Dendritic cell treated with granulocyte-macrophage colony-stimulating factor and Interleukin-4, amounts not matched to agents 40 ng/mL and 50 ng/mL, for 4 days (primary cell): ENCODE measurements around the gene PDE4C.
"Not testable (repeated sequence)": the region's sequence is repeated elsewhere in the genome, so short reads cannot be mapped to it uniquely, and the experiment has no call there.

Experiments
- H3K27ac Mint-ChIP-seq: one replicate; pipeline ENCODE4 v1.8.0; 2022; ENCODE audit warnings: mild to moderate bottlenecking, mixed read lengths
- H3K27me3 Mint-ChIP-seq: one replicate; pipeline ENCODE4 v1.8.0; 2022; ENCODE audit warnings: mild to moderate bottlenecking, mixed read lengths
- H3K36me3 Mint-ChIP-seq: one replicate; pipeline ENCODE4 v1.8.0; 2022; ENCODE audit warnings: low read depth, mixed read lengths
- H3K4me1 Mint-ChIP-seq: one replicate; pipeline ENCODE4 v1.8.0; 2022; ENCODE audit warnings: low read depth, mixed read lengths
- H3K4me3 Mint-ChIP-seq: one replicate; pipeline ENCODE4 v1.8.0; 2022; ENCODE audit warnings: mild to moderate bottlenecking, moderate library complexity, mixed read lengths
- H3K9me3 Mint-ChIP-seq: one replicate; pipeline ENCODE4 v1.8.0; 2022; ENCODE audit warnings: mixed read lengths
- intact Hi-C: fragments of 100-400 bp; cut with micrococcal nuclease; formaldehyde crosslinking; loops from one replicate; pipeline ENCODE4 v1.15.0; 2022

The PDE4C gene

GRCh38 chr19:18223860-18224524, 2.2 kb downstream of the PDE4C start:
- peaks cover 28% of the 10 kb centered on the region for H3K4me1 Mint-ChIP-seq
- H3K4me3 Mint-ChIP-seq = peak overlapping the region; percentile 77
- intact Hi-C loops = no loop called here
- H3K27ac Mint-ChIP-seq = peak overlapping the region; percentile 79
- peaks cover 69% of the 10 kb centered on the region for H3K27me3 Mint-ChIP-seq
- no peaks in the 10 kb centered on the region for H3K36me3 Mint-ChIP-seq
- no peaks in the 10 kb centered on the region for H3K9me3 Mint-ChIP-seq

GRCh38 chr19:18221815-18222725, 4.2 kb downstream of the PDE4C start:
- peaks cover 65% of the 10 kb centered on the region for H3K27me3 Mint-ChIP-seq

GRCh38 chr19:18220632-18221275, 5.5 kb downstream of the PDE4C start:
- H3K4me1 Mint-ChIP-seq = peaks cover 21% of the 10 kb centered on the region
- H3K36me3 Mint-ChIP-seq = no peaks in the 10 kb centered on the region
- H3K4me3 Mint-ChIP-seq = no peak overlapping the region
- no peak overlapping the region for H3K27ac Mint-ChIP-seq
- intact Hi-C loops = no loop called here
- H3K9me3 Mint-ChIP-seq = no peaks in the 10 kb centered on the region
- peaks cover 52% of the 10 kb centered on the region for H3K27me3 Mint-ChIP-seq

More at GRCh38 chr19:18221815-18222725, 4.2 kb downstream of the PDE4C start:
- no peak overlapping the region for H3K27ac Mint-ChIP-seq
- intact Hi-C loops = no loop called here
- no peaks in the 10 kb centered on the region for H3K9me3 Mint-ChIP-seq
- no peaks in the 10 kb centered on the region for H3K36me3 Mint-ChIP-seq
- H3K4me3 Mint-ChIP-seq = no peak overlapping the region
- H3K4me1 Mint-ChIP-seq = peaks cover 24% of the 10 kb centered on the region

DNA sequence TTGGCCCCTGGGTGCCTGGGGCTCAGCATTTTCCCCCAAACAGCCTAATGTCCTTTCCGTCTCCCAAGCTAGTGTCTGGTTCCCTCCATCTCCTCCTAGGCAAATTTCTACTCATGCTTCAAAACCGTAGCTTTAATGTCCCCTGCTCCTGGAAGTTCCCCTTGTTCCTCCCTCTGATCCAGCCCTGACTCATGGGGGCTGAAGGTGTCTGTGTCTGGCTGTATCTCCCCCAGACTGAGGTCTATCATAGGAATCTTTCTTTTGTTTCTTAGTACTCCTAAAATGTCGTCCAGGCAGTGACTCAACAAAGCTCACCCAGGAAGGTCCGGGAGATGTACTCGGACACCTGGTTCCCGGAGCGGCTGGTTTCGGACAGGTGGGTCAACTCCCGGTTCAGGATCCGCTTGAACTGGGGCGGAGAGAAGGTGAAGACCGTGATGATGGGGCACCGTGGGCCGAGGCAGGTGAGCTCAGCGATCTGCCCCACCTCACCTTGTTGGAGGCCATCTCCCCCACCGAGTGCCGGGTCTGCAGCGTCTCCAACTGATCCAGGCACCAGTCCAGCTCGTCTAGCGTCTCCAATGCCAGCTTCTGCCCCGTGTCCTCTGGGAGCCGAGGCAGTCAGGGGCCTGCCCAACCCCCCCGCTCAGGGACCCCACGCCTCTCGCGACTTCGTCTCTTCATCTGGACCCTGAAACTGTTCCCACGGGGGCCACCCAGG, 6.2 kb downstream of the PDE4C start:
- Mint-ChIP-seq H3K36me3 (no peaks in the 10 kb centered on the region), H3K4me1 (peaks cover 17% of the 10 kb centered on the region), H3K9me3 (no peaks in the 10 kb centered on the region), H3K4me3 (no peak overlapping the region), H3K27ac (no peak overlapping the region), H3K27me3 (peaks cover 48% of the 10 kb centered on the region)
- intact Hi-C loops = no loop called here

DNA sequence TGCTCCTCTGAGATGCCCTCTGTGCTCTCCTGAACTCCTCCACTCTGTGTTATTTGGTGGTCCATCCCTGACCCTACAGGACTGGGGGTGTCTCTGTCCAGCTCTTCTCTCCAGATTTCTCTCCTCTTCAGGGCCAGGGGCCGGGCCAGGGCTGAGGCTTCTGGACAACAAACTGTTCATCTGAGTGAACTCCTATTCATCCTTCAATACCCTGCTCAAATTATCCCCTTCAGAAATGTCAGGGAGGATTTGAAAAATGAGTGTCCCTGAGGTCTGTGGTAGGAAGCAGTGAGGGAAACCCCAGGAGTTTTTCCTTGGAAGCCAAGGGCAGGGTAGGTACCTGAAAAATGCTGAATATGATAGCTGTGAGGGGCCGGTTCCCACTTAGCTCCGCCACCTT, 7.6 kb downstream of the PDE4C start:
- H3K27me3 Mint-ChIP-seq = peaks cover 48% of the 10 kb centered on the region
- no peak overlapping the region for H3K27ac Mint-ChIP-seq
- peaks cover 12% of the 10 kb centered on the region for H3K4me1 Mint-ChIP-seq
- no peak overlapping the region for H3K4me3 Mint-ChIP-seq
- no peaks in the 10 kb centered on the region for H3K36me3 Mint-ChIP-seq
- no peaks in the 10 kb centered on the region for H3K9me3 Mint-ChIP-seq
- intact Hi-C loops = no loop called here

DNA sequence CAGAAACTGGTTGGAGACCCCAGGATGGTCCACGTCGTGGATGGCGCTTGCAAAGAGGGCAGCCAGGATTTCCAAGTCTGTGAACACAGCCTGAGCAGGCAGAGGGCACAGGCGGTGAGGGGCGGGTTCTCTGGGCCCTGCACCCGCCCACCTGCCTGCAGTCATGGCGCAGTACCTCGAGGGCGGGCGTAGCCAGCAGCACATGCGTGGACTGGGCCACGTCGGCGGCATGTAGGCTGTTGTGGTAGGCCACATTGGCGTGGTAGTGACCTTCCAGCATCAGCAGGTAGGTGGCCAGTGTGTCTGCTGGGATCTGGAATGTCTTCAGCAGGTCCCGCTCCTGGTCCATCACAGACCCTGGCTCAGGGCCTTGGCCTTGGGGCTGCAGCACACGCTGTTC, 8.1 kb downstream of the PDE4C start:
- intact Hi-C loops = no loop called here

GRCh38 chr19:18216789-18217188, 9.4 kb downstream of the PDE4C start:
- H3K27me3 Mint-ChIP-seq = peaks cover 41% of the 10 kb centered on the region
- no peaks in the 10 kb centered on the region for H3K9me3 Mint-ChIP-seq
- peaks cover 12% of the 10 kb centered on the region for H3K4me1 Mint-ChIP-seq
- no peaks in the 10 kb centered on the region for H3K36me3 Mint-ChIP-seq
- H3K4me3 Mint-ChIP-seq = no peak overlapping the region
- H3K27ac Mint-ChIP-seq = no peak overlapping the region
- intact Hi-C loops = no loop called here

More for the DNA sequence above, 8.1 kb downstream of the PDE4C start:
- Mint-ChIP-seq H3K36me3 (no peaks in the 10 kb centered on the region), H3K27me3 (peaks cover 49% of the 10 kb centered on the region), H3K9me3 (no peaks in the 10 kb centered on the region), H3K4me3 (no peak overlapping the region), H3K27ac (no peak overlapping the region), H3K4me1 (peaks cover 12% of the 10 kb centered on the region)

GRCh38 chr19:18214779-18215433, 11.3 kb downstream of the PDE4C start:
- H3K4me1 Mint-ChIP-seq = peaks cover 12% of the 10 kb centered on the region
- no peaks in the 10 kb centered on the region for H3K36me3 Mint-ChIP-seq
- H3K9me3 Mint-ChIP-seq = no peaks in the 10 kb centered on the region
- peak overlapping the region; percentile 33 for H3K27ac Mint-ChIP-seq
- intact Hi-C loops = no loop called here
- H3K27me3 Mint-ChIP-seq = peaks cover 42% of the 10 kb centered on the region
- no peak overlapping the region for H3K4me3 Mint-ChIP-seq

GRCh38 chr19:18211683-18212082, 14.6 kb downstream of the PDE4C start:
- intact Hi-C loops = no loop called here
- Mint-ChIP-seq H3K4me3 (no peak overlapping the region), H3K27ac (no peak overlapping the region), H3K9me3 (no peaks in the 10 kb centered on the region), H3K36me3 (no peaks in the 10 kb centered on the region), H3K27me3 (peaks cover 48% of the 10 kb centered on the region), H3K4me1 (peaks cover 12% of the 10 kb centered on the region)

DNA sequence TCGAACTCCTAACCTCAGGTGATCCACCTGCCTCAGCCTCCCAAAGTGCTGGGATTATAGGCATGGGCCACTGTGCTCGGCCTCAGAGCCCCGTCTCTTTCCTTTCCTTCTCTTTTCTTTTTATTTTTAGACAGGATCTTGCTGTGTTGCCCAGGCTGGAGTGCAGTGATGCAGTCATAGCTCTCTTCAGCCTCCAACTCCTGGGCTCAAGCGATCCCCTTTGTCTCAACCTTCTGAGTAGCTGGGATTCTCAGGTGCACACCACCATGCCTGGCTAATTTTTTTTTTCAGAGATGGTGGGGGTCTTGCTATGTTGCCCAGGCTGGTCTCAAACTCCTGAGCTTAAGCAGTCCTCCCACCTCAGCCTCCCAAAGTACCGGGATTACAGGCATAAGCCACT, 16.3 kb downstream of the PDE4C start:
- intact Hi-C loops = loop anchor here (10.0 kb wide), 1 partner anchor 115 kb away; the partner anchor contains the start of gene LSM4
- H3K4me3 Mint-ChIP-seq, H3K36me3 Mint-ChIP-seq, H3K27ac Mint-ChIP-seq, H3K9me3 Mint-ChIP-seq: not testable (repeated sequence)
- Mint-ChIP-seq H3K27me3 (peaks cover 45% of the 10 kb centered on the region), H3K4me1 (peaks cover 12% of the 10 kb centered on the region)

- peaks cover 7% of the 10 kb centered on the region for H3K36me3 Mint-ChIP-seq
- peaks cover 40% of the 10 kb centered on the region for H3K27me3 Mint-ChIP-seq
- H3K9me3 Mint-ChIP-seq = no peaks in the 10 kb centered on the region
- intact Hi-C loops = loop anchor here (1.0 to 10.0 kb wide), 2 partner anchors 43 to 116 kb away; partner anchors contain the start of gene LSM4
- H3K4me1 Mint-ChIP-seq = peaks cover 18% of the 10 kb centered on the region
- no peak overlapping the region for H3K27ac Mint-ChIP-seq
- H3K4me3 Mint-ChIP-seq = no peak overlapping the region
Measured at GRCh38 chr19:18208098-18208951, 17.9 kb downstream of the PDE4C start.

DNA sequence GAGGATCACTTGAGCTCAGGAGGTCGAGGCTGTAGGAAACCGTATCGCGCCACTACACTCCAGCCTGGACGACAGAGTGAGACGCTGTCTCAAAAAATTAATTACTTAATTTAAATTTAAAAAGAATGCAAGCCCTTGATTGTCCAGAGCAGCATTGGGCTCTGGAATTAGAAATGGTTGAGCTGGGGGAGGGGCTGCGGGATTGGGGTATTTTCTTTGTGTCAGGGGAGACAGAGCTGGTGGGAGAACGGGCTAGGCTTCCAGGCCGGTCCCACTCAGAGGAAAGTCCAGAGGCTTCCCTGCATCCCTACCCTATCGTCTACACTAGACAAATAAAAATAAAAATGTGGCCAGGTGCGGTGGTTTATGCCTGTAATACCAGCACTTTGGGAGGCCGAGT, 20.2 kb downstream of the PDE4C start:
- peaks cover 41% of the 10 kb centered on the region for H3K27me3 Mint-ChIP-seq
- H3K36me3 Mint-ChIP-seq = peaks cover 22% of the 10 kb centered on the region
- intact Hi-C loops = loop anchor here (10.0 kb wide), 1 partner anchor 119 kb away; the partner anchor contains the start of gene LSM4
- no peak overlapping the region for H3K27ac Mint-ChIP-seq
- H3K4me1 Mint-ChIP-seq = peaks cover 34% of the 10 kb centered on the region
- no peak overlapping the region for H3K4me3 Mint-ChIP-seq
- no peaks in the 10 kb centered on the region for H3K9me3 Mint-ChIP-seq
